IPS-15b (cell line): ENCODE results near the gene KIF1B.
"Not testable (repeated sequence)": the region's sequence is repeated elsewhere in the genome, so short reads cannot be mapped to it uniquely, and the experiment has no call there.

Experiments
- H3K27me3 ChIP-seq: one replicate; pipeline ENCODE4 v1.6.1; 2013; ENCODE audit warnings: low read length; ENCODE audit not compliant: control insufficient read depth, insufficient read depth
- H3K36me3 ChIP-seq: one replicate; pipeline ENCODE4 v1.6.1; 2013; ENCODE audit warnings: low read length; ENCODE audit not compliant: control insufficient read depth, insufficient read depth
- H3K4me1 ChIP-seq: one replicate; pipeline ENCODE4 v1.6.1; 2013; ENCODE audit warnings: mild to moderate bottlenecking, low read length; ENCODE audit not compliant: control insufficient read depth, insufficient read depth
- H3K4me3 ChIP-seq: one replicate; pipeline ENCODE4 v1.5.1; 2013; ENCODE audit warnings: low read depth, low read length
- H3K9ac ChIP-seq: one replicate; pipeline ENCODE4 v1.6.1; 2013; ENCODE audit warnings: low read depth, mild to moderate bottlenecking, low read length
- H3K9me3 ChIP-seq: one replicate; pipeline ENCODE4 v1.6.1; 2013; ENCODE audit warnings: mild to moderate bottlenecking, low read length; ENCODE audit not compliant: control insufficient read depth, insufficient read depth

The KIF1B gene

GRCh38 chr1:10245674-10246073 is 35.3 kb downstream of the KIF1B start:
- Histone ChIP-seq H3K9me3 (no peaks in the 10 kb centered on the region), H3K27me3 (no peaks in the 10 kb centered on the region), H3K9ac (no peak overlapping the region), H3K36me3 (no peaks in the 10 kb centered on the region), H3K4me1 (no peaks in the 10 kb centered on the region), H3K4me3 (no peak overlapping the region)

GRCh38 chr1:10249808-10250457 is 39.6 kb downstream of the KIF1B start:
- no peaks in the 10 kb centered on the region for H3K9me3 ChIP-seq
- no peaks in the 10 kb centered on the region for H3K36me3 ChIP-seq
- H3K4me3 ChIP-seq = no peak overlapping the region
- no peaks in the 10 kb centered on the region for H3K4me1 ChIP-seq
- H3K9ac ChIP-seq = no peak overlapping the region
- H3K27me3 ChIP-seq = no peaks in the 10 kb centered on the region

GRCh38 chr1:10250663-10251062 is 40.3 kb downstream of the KIF1B start:
- Histone ChIP-seq H3K4me3 (no peak overlapping the region), H3K4me1 (no peaks in the 10 kb centered on the region), H3K9me3 (no peaks in the 10 kb centered on the region), H3K27me3 (no peaks in the 10 kb centered on the region), H3K36me3 (no peaks in the 10 kb centered on the region), H3K9ac (no peak overlapping the region)

GRCh38 chr1:10251325-10252108 is 41.1 kb downstream of the KIF1B start:
- not testable (repeated sequence) for H3K9ac ChIP-seq

GRCh38 chr1:10252508-10252907 is 42.1 kb downstream of the KIF1B start:
- Histone ChIP-seq H3K27me3 (no peaks in the 10 kb centered on the region), H3K9ac (no peak overlapping the region), H3K9me3 (no peaks in the 10 kb centered on the region), H3K4me3 (no peak overlapping the region), H3K4me1 (no peaks in the 10 kb centered on the region), H3K36me3 (no peaks in the 10 kb centered on the region)

More at GRCh38 chr1:10251325-10252108, 41.1 kb downstream of the KIF1B start:
- not testable (repeated sequence) for H3K4me1 ChIP-seq, H3K27me3 ChIP-seq, H3K36me3 ChIP-seq, H3K4me3 ChIP-seq, H3K9me3 ChIP-seq

GRCh38 chr1:10253149-10253548 is 42.8 kb downstream of the KIF1B start:
- Histone ChIP-seq H3K9ac (no peak overlapping the region), H3K36me3 (no peaks in the 10 kb centered on the region), H3K9me3 (no peaks in the 10 kb centered on the region), H3K4me1 (no peaks in the 10 kb centered on the region), H3K4me3 (no peak overlapping the region), H3K27me3 (no peaks in the 10 kb centered on the region)

- Histone ChIP-seq H3K4me3 (no peak overlapping the region), H3K27me3 (no peaks in the 10 kb centered on the region), H3K9ac (no peak overlapping the region), H3K36me3 (no peaks in the 10 kb centered on the region), H3K9me3 (no peaks in the 10 kb centered on the region), H3K4me1 (no peaks in the 10 kb centered on the region)
These were observed 43.4 kb downstream of the KIF1B start for GRCh38 chr1:10253755-10254154.

GRCh38 chr1:10257851-10258250 is 47.5 kb downstream of the KIF1B start:
- H3K9me3 ChIP-seq = no peaks in the 10 kb centered on the region
- H3K36me3 ChIP-seq = peaks cover 6% of the 10 kb centered on the region
- H3K4me3 ChIP-seq = no peak overlapping the region
- no peaks in the 10 kb centered on the region for H3K27me3 ChIP-seq
- H3K4me1 ChIP-seq = no peaks in the 10 kb centered on the region
- no peak overlapping the region for H3K9ac ChIP-seq

- H3K36me3 ChIP-seq, H3K9ac ChIP-seq, H3K4me1 ChIP-seq, H3K9me3 ChIP-seq, H3K27me3 ChIP-seq, H3K4me3 ChIP-seq: not testable (repeated sequence)
These were observed 49.2 kb downstream of the KIF1B start for GRCh38 chr1:10259547-10259946.

- Histone ChIP-seq H3K4me3 (no peak overlapping the region), H3K36me3 (peaks cover 10% of the 10 kb centered on the region), H3K4me1 (no peaks in the 10 kb centered on the region), H3K27me3 (no peaks in the 10 kb centered on the region), H3K9ac (no peak overlapping the region), H3K9me3 (no peaks in the 10 kb centered on the region)
These were observed 53.2 kb downstream of the KIF1B start for GRCh38 chr1:10263450-10264082.

GRCh38 chr1:10265027-10265426 is 54.7 kb downstream of the KIF1B start:
- Histone ChIP-seq H3K4me1 (no peaks in the 10 kb centered on the region), H3K9ac (no peak overlapping the region), H3K9me3 (no peaks in the 10 kb centered on the region), H3K27me3 (no peaks in the 10 kb centered on the region), H3K36me3 (peaks cover 10% of the 10 kb centered on the region), H3K4me3 (no peak overlapping the region)

- no peaks in the 10 kb centered on the region for H3K27me3 ChIP-seq
- no peaks in the 10 kb centered on the region for H3K4me1 ChIP-seq
- H3K9me3 ChIP-seq = no peaks in the 10 kb centered on the region
- H3K36me3 ChIP-seq = peaks cover 10% of the 10 kb centered on the region
- no peak overlapping the region for H3K9ac ChIP-seq
- no peak overlapping the region for H3K4me3 ChIP-seq
These were observed 55.5 kb downstream of the KIF1B start for GRCh38 chr1:10265900-10266299.
